K562 (cell line): ENCODE data around the gene NRDE2. TPM values are rescaled to one million over a fixed set of nuclear protein-coding genes. Genes with fewer than 3 reads are reported as not detected.

Experiments
- ATAC-seq: fragments of 200-7000 bp; cut with Tn5 transposase; 3 replicates; pipeline ENCODE4 v1.9.1; 2020; ENCODE audit warnings: moderate library complexity
- BruUV-seq: library from RNA; stranded (reverse); fragments of 400-500 nt; replicated peaks from 2 replicates; lab custom pipeline; 2021; lab: Mats Ljungman, UMichigan
- CTCF ChIA-PET: fragments of 300-600 bp; formaldehyde crosslinking; extraction: SDS; loops from one replicate; lab custom pipeline; 2021; ENCODE audit warnings: low intra/inter-chr PET ratio; lab: Yijun Ruan, JAX
- POLR2A ChIA-PET: fragments of 300-600, 350-650 bp; sonication (Branson Sonifier 250); formaldehyde crosslinking; extraction: SDS; loops from one replicate; lab custom pipeline; 2021; ENCODE audit warnings: antibody characterized with exemption, inconsistent platforms; lab: Yijun Ruan, JAX
- DNase-seq, 4 experiments: peaks; one replicate each; pipeline versions ENCODE4 v3.0.0 to v3.0.0-alpha.2; 2011 to 2018; ENCODE audit warnings: low spot score in 3 of 4, mixed read lengths in 3 of 4; ENCODE audit errors: extremely low read depth in 1 of 4
- FAIRE-seq: peaks from 2 replicates; lab custom pipeline; 2011; peaks lifted over from hg19 to GRCh38; lab: Jason Lieb, UNC
- H2AFZ ChIP-seq: 2 replicates; pipeline ENCODE4 v1.6.0; 2011; ENCODE audit warnings: low read depth, low read length, control low read depth, inconsistent platforms
- H3K27ac ChIP-seq: fragments of 200-600 bp; 3 replicates; pipeline ENCODE4 v1.8.0; 2011; ENCODE audit warnings: low read depth, mild to moderate bottlenecking, control low read depth, inconsistent platforms, low read length, moderate library complexity, mixed read lengths; ENCODE audit errors: extremely low read depth
- H3K27me3 ChIP-seq, 2 experiments: fragments of 300-600 bp in 1 of 2; 2 replicates in 1 of 2; 3 replicates in 1 of 2; pipeline versions ENCODE4 v1.6.0 to v1.8.0; 2011; ENCODE audit warnings: inconsistent platforms in 2 of 2, low read length in 2 of 2, mild to moderate bottlenecking in 1 of 2, mixed read lengths in 1 of 2, moderate library complexity in 1 of 2; ENCODE audit not compliant: control insufficient read depth in 2 of 2, insufficient read depth in 2 of 2
- H3K36me3 ChIP-seq: fragments of 300-600 bp; 3 replicates; pipeline ENCODE4 v1.8.0; 2011; ENCODE audit warnings: mild to moderate bottlenecking, low read length, inconsistent platforms; ENCODE audit not compliant: control insufficient read depth, insufficient read depth
- H3K4me1 ChIP-seq, 2 experiments: fragments of 200-600 bp in 1 of 2; replicated peaks in 1 of 2; 2 replicates in 1 of 2; 3 replicates in 1 of 2; pipeline versions ENCODE4 v1.5.1 to v1.8.0; 2011; ENCODE audit warnings: inconsistent platforms in 2 of 2, low read length in 2 of 2, mild to moderate bottlenecking in 1 of 2, mixed read lengths in 1 of 2, moderate library complexity in 1 of 2; ENCODE audit not compliant: control insufficient read depth in 2 of 2, insufficient read depth in 2 of 2
- H3K4me2 ChIP-seq: 2 replicates; pipeline ENCODE4 v1.6.1; 2011; ENCODE audit warnings: low read length, control low read depth, inconsistent platforms, mixed read lengths; ENCODE audit not compliant: insufficient read depth
- H3K4me3 ChIP-seq: fragments of 200-600 bp; sonication (generic), shearing (Covaris generic); 2 replicates; pipeline ENCODE4 v1.5.1; 2016; ENCODE audit warnings: control low read depth, inconsistent platforms
- H3K79me2 ChIP-seq: fragments of 200-600 bp; 3 replicates; pipeline ENCODE4 v1.8.0; 2011; ENCODE audit warnings: low read length, inconsistent platforms; ENCODE audit not compliant: control insufficient read depth, insufficient read depth
- H3K9ac ChIP-seq, 2 experiments: 2 replicates each; pipeline versions ENCODE4 v1.6.0 to v1.6.1; 2011; ENCODE audit warnings: low read depth in 2 of 2, low read length in 2 of 2, control low read depth in 1 of 2, inconsistent platforms in 1 of 2, mild to moderate bottlenecking in 1 of 2, mixed read lengths in 1 of 2; ENCODE audit not compliant: insufficient read depth in 1 of 2
- H3K9me1 ChIP-seq: one replicate; pipeline ENCODE4 v1.6.0; 2011; ENCODE audit warnings: inconsistent platforms, mild to moderate bottlenecking, low read length, moderate library complexity; ENCODE audit not compliant: control insufficient read depth, insufficient read depth
- H3K9me3 ChIP-seq: replicated peaks from 2 replicates; pipeline ENCODE4 v1.5.1; 2011; ENCODE audit warnings: low read depth, low read length, inconsistent platforms; ENCODE audit not compliant: control insufficient read depth, insufficient read depth
- H4K20me1 ChIP-seq: replicated peaks from 2 replicates; pipeline ENCODE4 v1.6.1; 2011; ENCODE audit warnings: low read length, inconsistent platforms, mixed read lengths; ENCODE audit not compliant: control insufficient read depth, insufficient read depth
- BCOR ChIP-seq: fragments of 450-650 bp; IDR thresholded peaks from 2 replicates; pipeline ENCODE4 v1.6.1; 2016
- CAMTA2 ChIP-seq: fragments of 250-450 bp; sonication (Bioruptor Pico); conservative IDR thresholded peaks from 2 replicates; pipeline ENCODE4 v1.5.1; 2022
- DMBX1 ChIP-seq: fragments of 250-450 bp; sonication (Bioruptor Pico); IDR thresholded peaks from 2 replicates; pipeline ENCODE4 v1.8.0; 2022; ENCODE audit warnings: inconsistent platforms, mild to moderate bottlenecking, moderate library complexity, borderline replicate concordance
- ETS1 ChIP-seq: conservative IDR thresholded peaks from 2 replicates; pipeline ENCODE4 v1.6.1; 2011; ENCODE audit warnings: low read depth, mild to moderate bottlenecking, low read length; ENCODE audit not compliant: control insufficient read depth
- GATA2 ChIP-seq: sonication (generic); formaldehyde crosslinking; IDR thresholded peaks from 2 replicates; pipeline ENCODE4 v1.4.0; 2020; ENCODE audit warnings: mild to moderate bottlenecking, missing genetic modification reagents
- KLF13 ChIP-seq: fragments of 450-650 bp; IDR thresholded peaks from 2 replicates; pipeline ENCODE4 v1.6.1; 2016; ENCODE audit warnings: missing genetic modification characterization, low read depth, mild to moderate bottlenecking, missing compliant biosample characterization, moderate library complexity, borderline replicate concordance
- NR4A1 ChIP-seq, 2 experiments: fragments of 250-450 bp in 1 of 2; fragments of 450-650 bp in 1 of 2; sonication (Bioruptor Pico) in 1 of 2; IDR thresholded peaks; 2 replicates each; pipeline versions ENCODE4 v1.4.0 to v1.6.1; 2016 to 2020; ENCODE audit warnings: mild to moderate bottlenecking in 2 of 2, missing compliant biosample characterization in 1 of 2, missing genetic modification characterization in 1 of 2, moderate library complexity in 1 of 2
- POLR2B ChIP-seq: fragments of 450-650 bp; IDR thresholded peaks from 2 replicates; pipeline ENCODE4 v1.6.1; 2018; ENCODE audit warnings: low read depth; ENCODE audit not compliant: partially characterized antibody
- PRPF4 ChIP-seq: fragments of 200-400 bp; formaldehyde crosslinking; IDR thresholded peaks from one replicate; pipeline ENCODE4 v1.6.1; 2017; ENCODE audit warnings: low read length, low read depth, mild to moderate bottlenecking; ENCODE audit not compliant: insufficient read depth, poor library complexity, severe bottlenecking
- RHOXF2B ChIP-seq: fragments of 250-450 bp; sonication (Bioruptor Pico); conservative IDR thresholded peaks from 2 replicates; pipeline ENCODE4 v1.5.1; 2021
- SRSF9 ChIP-seq: fragments of 200-400 bp; formaldehyde crosslinking; IDR thresholded peaks from 2 replicates; pipeline ENCODE4 v1.6.1; 2017; ENCODE audit warnings: low read depth, low read length, borderline replicate concordance
- TFAM ChIP-seq: fragments of 250-450 bp; sonication (Bioruptor Pico); conservative IDR thresholded peaks from 2 replicates; pipeline ENCODE4 v1.5.0; 2021; ENCODE audit warnings: mild to moderate bottlenecking, moderate library complexity
- ZC3H11A ChIP-seq: IDR thresholded peaks from 2 replicates; pipeline ENCODE4 v1.6.1; 2012; ENCODE audit warnings: low read depth, low read length, improper control_type of control experiment
- ZNF239 ChIP-seq: fragments of 250-450 bp; sonication (Bioruptor Pico); IDR thresholded peaks from 2 replicates; pipeline ENCODE4 v1.4.0; 2020; ENCODE audit warnings: mild to moderate bottlenecking
- WGBS: fragments of 100-300 bp; shearing (Covaris generic); methylation state at CpG from one replicate; pipeline ENCODE4 v1.1.6; 2016; ENCODE audit warnings: low coverage, mixed read lengths; ENCODE audit not compliant: insufficient coverage; ENCODE audit errors: missing lambda C conversion rate; 5-methylcytosine and 5-hydroxymethylcytosine counted together
- in situ Hi-C: fragments of 300-500 bp; cut with MboI; formaldehyde crosslinking; loops from 4 replicates; pipeline ENCODE4 v1.15.0; 2018; ENCODE audit warnings: inconsistent platforms, mixed read lengths
- intact Hi-C: fragments of 100-400 bp; cut with micrococcal nuclease; formaldehyde crosslinking; loops from 2 replicates; pipeline ENCODE4 v1.14.2; 2022
- polyA plus RNA-seq, 8 experiments: library from polyadenylated mRNA; depleted of rRNA in 4 of 8; stranded (reverse) in 5 of 8; unstranded in 3 of 8; fragments of >200 nt; fragmentation: Nextera tagmentation in 2 of 8; fragmentation: Illumina TruSeq in 1 of 8; extraction: Ambion mirVana in 2 of 8; extraction: Trizol in 1 of 8; gene quantifications; 2 replicates each; pipeline versions ENCODE4 v1.2.1 to v1.2.3, GENCODE V29; 2011 to 2014; ENCODE audit warnings: inconsistent platforms in 1 of 8, missing spikeins in 1 of 8
- total RNA-seq, 7 experiments: library from RNA; depleted of rRNA in 6 of 7; stranded (reverse); fragments of >200 nt in 6 of 7; fragmentation: Illumina TruSeq in 2 of 7; extraction: Trizol in 2 of 7; gene quantifications; 2 replicates each; pipeline versions ENCODE4 v1.2.1 to v1.2.3, GENCODE V29; 2011 to 2021; ENCODE audit warnings: low replicate concordance in 1 of 7
- TF ChIP-seq, protein P1 (sequence below): IDR thresholded peaks from 3 replicates; pipeline ENCODE4 v1.6.1; 2011; ENCODE audit warnings: borderline replicate concordance, mild to moderate bottlenecking; ENCODE audit not compliant: insufficient read length, insufficient read depth
- TF ChIP-seq, protein P2 (sequence below): fragments of 250-450 bp; sonication (Bioruptor Pico); IDR thresholded peaks from 2 replicates; pipeline ENCODE4 v1.5.0; 2021; ENCODE audit warnings: mild to moderate bottlenecking, moderate library complexity

Gene NRDE2
- total and polyA plus RNA-seq, 9 of the 15 experiments (the other 6 are each of a cell fraction or from before 2014, with no cell fraction given) = 3.3 to 15.0 (median 8.4) TPM

DNA sequence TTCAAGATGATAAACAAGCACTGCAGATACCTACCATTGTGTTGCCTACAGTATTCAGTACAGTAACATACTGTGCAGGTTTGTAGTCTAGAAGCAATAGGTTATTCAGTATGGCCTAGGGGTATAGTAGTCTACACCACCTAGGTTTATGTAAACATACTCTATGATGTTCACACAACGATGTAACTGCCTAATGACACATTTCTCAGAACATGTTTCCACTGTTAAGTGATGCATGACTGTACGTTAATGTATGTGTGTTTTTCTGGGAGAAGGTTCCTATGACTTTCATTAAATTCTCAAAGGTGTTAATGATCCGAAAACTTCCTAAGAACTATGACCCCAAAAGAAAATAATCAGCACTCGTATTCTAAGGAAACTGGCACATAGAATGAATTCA, 44.2 kb upstream of the NRDE2 start (continued):
- no peak for TF ChIP-seq ZNF239 (CRISPR knock-in tag)
- no peak for TF ChIP-seq TFAM (CRISPR knock-in tag)

GRCh38 chr14:90374813-90375212, 43.1 kb upstream of the NRDE2 start:
- no peaks in the 10 kb centered on the region for H3K36me3 ChIP-seq
- H3K4me1 ChIP-seq = peaks cover 12 to 13% of the 10 kb centered on the region in 2 experiments; a peak in 4 of 5 replicates
- intact Hi-C loops = no loop called here
- ATAC-seq (no peak), DNase-seq (no peak), FAIRE-seq (no peak)
- no peak overlapping the region for H3K9ac ChIP-seq
- H2AFZ ChIP-seq = no peak overlapping the region
- no TSS peak for BruUV-seq
- no peak overlapping the region for H3K4me3 ChIP-seq
- H3K9me1 ChIP-seq = no peaks in the 10 kb centered on the region
- no peaks in the 10 kb centered on the region for H3K27me3 ChIP-seq
- TF ChIP-seq ZC3H11A = no peak
- no peak for TF ChIP-seq SRSF9
- no peak for TF ChIP-seq BCOR
- no peak for TF ChIP-seq ETS1
- TF ChIP-seq, protein P1, sequence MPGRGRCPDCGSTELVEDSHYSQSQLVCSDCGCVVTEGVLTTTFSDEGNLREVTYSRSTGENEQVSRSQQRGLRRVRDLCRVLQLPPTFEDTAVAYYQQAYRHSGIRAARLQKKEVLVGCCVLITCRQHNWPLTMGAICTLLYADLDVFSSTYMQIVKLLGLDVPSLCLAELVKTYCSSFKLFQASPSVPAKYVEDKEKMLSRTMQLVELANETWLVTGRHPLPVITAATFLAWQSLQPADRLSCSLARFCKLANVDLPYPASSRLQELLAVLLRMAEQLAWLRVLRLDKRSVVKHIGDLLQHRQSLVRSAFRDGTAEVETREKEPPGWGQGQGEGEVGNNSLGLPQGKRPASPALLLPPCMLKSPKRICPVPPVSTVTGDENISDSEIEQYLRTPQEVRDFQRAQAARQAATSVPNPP = no peak
- no peak for TF ChIP-seq DMBX1
- no peak for TF ChIP-seq CAMTA2 (CRISPR knock-in tag)
- TF ChIP-seq PRPF4 = no peak
- TF ChIP-seq KLF13 (tag) = no peak
- no peak for TF ChIP-seq NR4A1 (CRISPR knock-in tag; IDR thresholded peaks at IDR 0.05)
- TF ChIP-seq NR4A1 (tag; IDR thresholded peaks at IDR 0.05) = no peak
- TF ChIP-seq GATA2 = no peak
- no peak for TF ChIP-seq RHOXF2B
- no peak for TF ChIP-seq POLR2B
- TF ChIP-seq, protein P2, sequence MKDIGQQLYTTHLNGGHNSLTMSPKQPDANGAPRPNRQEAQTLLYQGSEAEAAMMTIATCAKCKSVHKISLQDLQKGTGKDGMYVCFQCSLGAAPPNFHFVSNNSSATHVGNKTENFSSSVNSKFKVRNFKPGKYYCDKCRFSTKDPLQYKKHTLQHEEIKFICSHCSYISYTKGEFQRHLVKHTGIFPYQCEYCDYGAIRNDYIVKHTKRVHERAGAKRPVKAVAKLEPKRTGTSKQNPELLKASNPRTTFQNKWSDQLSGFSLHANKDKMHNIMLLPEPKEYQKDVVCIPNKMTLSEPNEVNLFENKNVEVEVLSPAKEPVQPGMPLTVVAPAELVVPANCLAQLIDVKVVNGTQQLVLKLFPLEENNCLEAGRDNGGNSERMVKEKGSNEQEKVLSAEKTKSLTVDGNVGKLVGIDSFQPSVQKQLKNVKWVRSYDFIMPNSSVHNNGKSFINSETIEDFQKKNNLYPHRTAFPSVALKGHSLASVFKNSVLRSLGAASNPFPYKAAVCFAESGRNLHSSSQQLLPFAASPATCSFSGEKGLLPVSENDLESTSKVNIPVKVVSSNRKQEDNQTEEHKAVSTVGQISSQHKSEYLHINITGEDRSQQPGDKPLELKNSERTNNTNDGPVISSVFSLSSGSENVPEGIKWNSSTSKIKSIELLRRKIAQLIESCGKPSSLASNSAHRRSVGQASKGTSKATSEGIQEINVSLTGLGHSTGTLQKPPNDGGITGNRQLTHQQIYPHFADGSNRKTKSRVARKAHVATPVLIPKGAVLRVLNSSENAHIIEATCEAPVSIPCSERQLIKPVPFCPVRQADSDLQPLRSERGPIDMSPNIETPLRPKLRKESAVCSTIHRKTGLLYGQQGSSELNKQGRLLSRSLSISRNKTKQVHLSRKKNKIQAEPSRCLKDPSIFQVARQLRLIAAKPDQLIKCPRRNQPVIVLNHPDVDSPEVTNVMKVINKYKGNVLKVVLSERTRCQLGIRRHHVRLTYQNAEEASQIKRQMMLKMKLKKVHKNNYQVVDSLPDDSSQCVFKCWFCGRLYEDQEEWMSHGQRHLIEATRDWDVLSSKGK = no peak
- POLR2A ChIA-PET = interaction anchor here (1.5 kb wide), 1 partner anchor 11 kb away, joined by 5 read pairs; no protein-coding TSS in a partner anchor
- WGBS = 44% methylated on average over 1 of the region's 4 CpGs
- H3K9me3 ChIP-seq = no peaks in the 10 kb centered on the region
- no peak overlapping the region for H3K4me2 ChIP-seq
- H3K27ac ChIP-seq = no peak overlapping the region
- no peaks in the 10 kb centered on the region for H3K79me2 ChIP-seq
- H4K20me1 ChIP-seq = no peaks in the 10 kb centered on the region
- in situ Hi-C loops = no loop called here
- CTCF ChIA-PET = no interaction called here
